HEK293T (cell line): Measurements from ENCODE around the gene KCNG2.

ENCODE experiments used
- CTCF ChIA-PET: fragments of 350-600 bp; formaldehyde crosslinking; extraction: SDS; loops from one replicate; lab custom pipeline; 2021; ENCODE audit warnings: antibody characterized with exemption, inconsistent platforms; lab: Yijun Ruan, JAX
- POLR2A ChIA-PET: fragments of 350-600 bp; formaldehyde crosslinking; extraction: SDS; loops from one replicate; lab custom pipeline; 2020; ENCODE audit warnings: antibody characterized with exemption, inconsistent platforms; lab: Yijun Ruan, JAX
- DNase-seq: peaks from one replicate; pipeline ENCODE4 v3.0.0; 2012; ENCODE audit warnings: mixed read lengths; ENCODE audit errors: extremely low spot score
- ARNT ChIP-seq: fragments of 450-650 bp; IDR thresholded peaks from 2 replicates; pipeline ENCODE4 v1.6.1; 2017; ENCODE audit warnings: mild to moderate bottlenecking
- BHLHE40 ChIP-seq: fragments of 450-650 bp; IDR thresholded peaks from 2 replicates; pipeline ENCODE4 v1.6.1; 2016; ENCODE audit warnings: mild to moderate bottlenecking, moderate library complexity, borderline replicate concordance
- CTBP1 ChIP-seq: fragments of 450-650 bp; IDR thresholded peaks from 2 replicates; pipeline ENCODE4 v1.6.1; 2016; ENCODE audit warnings: borderline replicate concordance
- ELF4 ChIP-seq: fragments of 450-650 bp; IDR thresholded peaks from 2 replicates; pipeline ENCODE4 v1.6.1; 2017; ENCODE audit warnings: antibody characterized with exemption
- FOXA1 ChIP-seq: fragments of 450-650 bp; IDR thresholded peaks from 2 replicates; pipeline ENCODE4 v1.6.1; 2016; ENCODE audit warnings: mild to moderate bottlenecking
- FOXK2 ChIP-seq: fragments of 450-650 bp; IDR thresholded peaks from 2 replicates; pipeline ENCODE4 v1.6.1; 2016; ENCODE audit warnings: mild to moderate bottlenecking
- FOXM1 ChIP-seq: fragments of 450-650 bp; IDR thresholded peaks from 2 replicates; pipeline ENCODE4 v1.6.1; 2017; ENCODE audit warnings: mild to moderate bottlenecking, borderline replicate concordance
- HDGF ChIP-seq: fragments of 450-650 bp; IDR thresholded peaks from 2 replicates; pipeline ENCODE4 v1.6.1; 2017; ENCODE audit warnings: antibody characterized with exemption, borderline replicate concordance
- L3MBTL2 ChIP-seq: fragments of 450-650 bp; conservative IDR thresholded peaks from 2 replicates; pipeline ENCODE4 v1.6.1; 2016; ENCODE audit warnings: mild to moderate bottlenecking
- LEF1 ChIP-seq: fragments of 450-650 bp; IDR thresholded peaks from 2 replicates; pipeline ENCODE4 v1.6.1; 2017; ENCODE audit warnings: mild to moderate bottlenecking, borderline replicate concordance
- NFRKB ChIP-seq: fragments of 450-650 bp; IDR thresholded peaks from 2 replicates; pipeline ENCODE4 v1.6.1; 2016; ENCODE audit warnings: mild to moderate bottlenecking, moderate library complexity
- PKNOX1 ChIP-seq: fragments of 450-650 bp; IDR thresholded peaks from 2 replicates; pipeline ENCODE4 v1.6.1; 2016
- SP1 ChIP-seq: fragments of 450-650 bp; IDR thresholded peaks from 2 replicates; pipeline ENCODE4 v1.6.1; 2017
- SUZ12 ChIP-seq: fragments of 450-650 bp; IDR thresholded peaks from 2 replicates; pipeline ENCODE4 v1.6.1; 2016; ENCODE audit warnings: mild to moderate bottlenecking
- TARDBP ChIP-seq: fragments of 450-650 bp; IDR thresholded peaks from 2 replicates; pipeline ENCODE4 v1.6.1; 2016
- ZNF384 ChIP-seq: fragments of 450-650 bp; IDR thresholded peaks from 2 replicates; pipeline ENCODE4 v1.6.1; 2016

The KCNG2 gene

GRCh38 chr18:79905389-79905911 lies 107.7 kb downstream of the KCNG2 start:
- ChIA-PET POLR2A (no interaction called here), CTCF (no interaction called here)
- TF ChIP-seq ARNT (no peak), LEF1 (no peak), FOXA1 (no peak), HDGF (no peak), NFRKB (no peak), SP1 (no peak), FOXM1 (no peak), ZNF384 (no peak), L3MBTL2 (no peak), SUZ12 (no peak), BHLHE40 (no peak), TARDBP (no peak), FOXK2 (no peak), CTBP1 (no peak), ELF4 (no peak)
- DNase-seq: no peak

- TF ChIP-seq TARDBP (no peak), HDGF (no peak), ARNT (no peak), FOXM1 (no peak), BHLHE40 (no peak), L3MBTL2 (no peak), ZNF384 (no peak), NFRKB (no peak), SP1 (no peak)
- POLR2A ChIA-PET: no interaction called here
- CTCF ChIA-PET: no interaction called here
- DNase-seq: no peak
These were observed 108.3 kb downstream of the KCNG2 start for GRCh38 chr18:79905993-79906392.

- no peak for DNase-seq
- CTCF ChIA-PET: no interaction called here
- TF ChIP-seq ELF4: no peak
- TF ChIP-seq ZNF384: no peak
- no peak for TF ChIP-seq PKNOX1
- TF ChIP-seq CTBP1: no peak
- no peak for TF ChIP-seq FOXM1
- TF ChIP-seq FOXA1: no peak
- no peak for TF ChIP-seq NFRKB
- TF ChIP-seq SUZ12: no peak
- no peak for TF ChIP-seq LEF1
- TF ChIP-seq SP1: no peak
- POLR2A ChIA-PET: no interaction called here
These were observed 109.0 kb downstream of the KCNG2 start for GRCh38 chr18:79906706-79907105.

- ChIA-PET CTCF (no interaction called here), POLR2A (no interaction called here)
- TF ChIP-seq TARDBP (no peak), ZNF384 (no peak), NFRKB (no peak), LEF1 (no peak), HDGF (no peak), SUZ12 (no peak), ARNT (no peak), SP1 (no peak), CTBP1 (no peak), FOXM1 (no peak), ELF4 (no peak), L3MBTL2 (no peak), FOXK2 (no peak), FOXA1 (no peak), BHLHE40 (no peak), PKNOX1 (no peak)
- no peak for DNase-seq
These were observed 113.0 kb downstream of the KCNG2 start for GRCh38 chr18:79910563-79911343.

- DNase-seq: no peak
- ChIA-PET CTCF (no interaction called here), POLR2A (no interaction called here)
- no peak for TF ChIP-seq HDGF
- no peak for TF ChIP-seq LEF1
- no peak for TF ChIP-seq ZNF384
- no peak for TF ChIP-seq ELF4
- TF ChIP-seq BHLHE40: no peak
- TF ChIP-seq CTBP1: no peak
- TF ChIP-seq FOXA1: no peak
These were observed 113.9 kb downstream of the KCNG2 start for GRCh38 chr18:79911344-79912270.
